Measurements from ENCODE around the gene MIF4GD.
"Not testable (repeated sequence)": the region's sequence is repeated elsewhere in the genome, so short reads cannot be mapped to it uniquely, and the experiment has no call there.

MIF4GD gene

DNA sequence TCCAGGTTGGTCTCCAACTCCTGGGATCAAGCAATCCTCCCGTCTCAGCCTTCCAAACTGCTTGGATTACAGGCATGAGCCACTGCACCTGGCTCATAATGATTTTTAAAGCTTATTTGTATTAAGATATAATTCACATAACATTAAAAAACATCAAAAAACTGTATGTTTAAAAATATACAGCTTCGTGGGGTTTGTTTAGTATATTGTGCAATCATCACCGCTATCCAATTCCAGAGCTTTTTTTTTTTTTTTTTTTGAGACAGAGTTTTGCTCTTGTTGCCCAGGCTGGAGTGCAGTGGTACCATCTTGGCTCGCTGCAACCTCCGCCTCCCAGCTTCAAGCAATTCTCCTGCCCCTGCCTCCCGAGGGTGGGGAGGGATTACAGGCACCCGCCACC lies 29.2 kb upstream of the MIF4GD start:
- H3K27ac ChIP-seq, result no peak overlapping the region
- TF ChIP-seq ZFX (IDR thresholded peaks at IDR 0.05), result no peak
- TF ChIP-seq, protein P1, sequence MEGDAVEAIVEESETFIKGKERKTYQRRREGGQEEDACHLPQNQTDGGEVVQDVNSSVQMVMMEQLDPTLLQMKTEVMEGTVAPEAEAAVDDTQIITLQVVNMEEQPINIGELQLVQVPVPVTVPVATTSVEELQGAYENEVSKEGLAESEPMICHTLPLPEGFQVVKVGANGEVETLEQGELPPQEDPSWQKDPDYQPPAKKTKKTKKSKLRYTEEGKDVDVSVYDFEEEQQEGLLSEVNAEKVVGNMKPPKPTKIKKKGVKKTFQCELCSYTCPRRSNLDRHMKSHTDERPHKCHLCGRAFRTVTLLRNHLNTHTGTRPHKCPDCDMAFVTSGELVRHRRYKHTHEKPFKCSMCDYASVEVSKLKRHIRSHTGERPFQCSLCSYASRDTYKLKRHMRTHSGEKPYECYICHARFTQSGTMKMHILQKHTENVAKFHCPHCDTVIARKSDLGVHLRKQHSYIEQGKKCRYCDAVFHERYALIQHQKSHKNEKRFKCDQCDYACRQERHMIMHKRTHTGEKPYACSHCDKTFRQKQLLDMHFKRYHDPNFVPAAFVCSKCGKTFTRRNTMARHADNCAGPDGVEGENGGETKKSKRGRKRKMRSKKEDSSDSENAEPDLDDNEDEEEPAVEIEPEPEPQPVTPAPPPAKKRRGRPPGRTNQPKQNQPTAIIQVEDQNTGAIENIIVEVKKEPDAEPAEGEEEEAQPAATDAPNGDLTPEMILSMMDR (conservative IDR thresholded peaks at IDR 0.05), result no peak

GRCh38 chr17:75295201-75296158 lies 24.4 kb upstream of the MIF4GD start:
- TF ChIP-seq, protein P1 (conservative IDR thresholded peaks at IDR 0.05), result no peak
- TF ChIP-seq ZFX (IDR thresholded peaks at IDR 0.05), result no peak
- no peak overlapping the region for H3K27ac ChIP-seq

DNA sequence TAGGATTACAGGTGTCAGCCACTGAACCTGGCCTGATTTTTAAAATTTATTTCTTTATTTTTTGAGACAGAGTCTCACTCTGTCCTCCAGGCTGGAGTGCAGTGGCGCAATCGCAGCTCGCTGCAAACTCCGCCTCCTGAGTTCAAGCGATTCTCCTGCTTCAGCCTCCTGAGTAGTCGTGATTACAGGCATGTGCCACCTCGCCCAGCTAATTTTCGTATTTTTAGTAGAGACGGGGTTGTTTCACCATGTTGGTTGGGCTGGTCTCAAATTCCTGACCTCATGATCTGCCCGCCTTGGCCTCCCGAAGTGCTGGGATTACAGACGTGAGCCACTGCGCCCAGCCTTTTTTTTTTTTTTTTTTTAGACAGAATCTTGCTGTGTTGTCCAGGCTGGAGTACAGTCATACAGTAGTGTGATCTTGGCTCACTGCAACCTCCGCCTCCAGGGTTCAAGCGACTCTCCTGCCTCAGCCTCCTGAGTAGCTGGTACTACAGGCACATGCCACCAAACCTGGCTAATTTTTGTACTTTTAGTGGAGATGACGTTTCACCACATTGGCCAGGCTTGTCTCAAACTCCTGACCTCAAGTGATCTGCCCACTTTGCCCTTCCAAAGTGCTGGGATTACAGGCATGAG lies 21.9 kb upstream of the MIF4GD start:
- H3K27ac ChIP-seq, result not testable (repeated sequence)

GRCh38 chr17:75289832-75290337 lies 18.9 kb upstream of the MIF4GD start:
- H3K27ac ChIP-seq, result peak overlapping the region; percentile 75
- TF ChIP-seq, protein P1 (conservative IDR thresholded peaks at IDR 0.05), result no peak
- TF ChIP-seq ZFX (IDR thresholded peaks at IDR 0.05), result no peak

GRCh38 chr17:75289115-75289831 lies 18.2 kb upstream of the MIF4GD start, which contains the start of gene SLC25A19:
TSS of gene SLC25A19 (minus strand) at chr17:75289433. CDS start at chr17:75286764, 2,669 bp downstream.
- H3K27ac ChIP-seq, result peak within 1 kb of the TSS; percentile 75
- TF ChIP-seq ZFX (IDR thresholded peaks at IDR 0.05), result no peak; the same call in 1 of the 2 replicates
- TF ChIP-seq, protein P1 (conservative IDR thresholded peaks at IDR 0.05), result no peak

DNA sequence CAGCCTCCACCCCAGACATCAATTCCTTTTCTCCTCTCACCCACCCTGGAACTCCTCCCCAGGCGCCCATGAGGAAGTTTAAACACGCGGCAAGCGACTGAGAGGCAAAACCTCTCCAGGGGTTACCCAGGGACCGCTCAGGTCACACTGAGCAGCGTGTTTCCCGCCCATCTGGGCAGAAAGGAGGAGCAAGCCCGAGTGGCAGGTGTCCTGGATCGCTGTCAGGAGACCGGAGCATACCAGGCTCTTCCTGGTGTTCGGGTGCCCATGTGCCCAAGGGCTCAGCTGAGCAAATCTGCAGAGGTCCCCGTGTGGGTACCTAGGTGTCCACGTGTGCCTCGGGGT lies 17.7 kb upstream of the MIF4GD start:
- TF ChIP-seq, protein P1 (conservative IDR thresholded peaks at IDR 0.05), result no peak
- TF ChIP-seq ZFX (IDR thresholded peaks at IDR 0.05), result no peak
- peak overlapping the region; percentile 75 for H3K27ac ChIP-seq

GRCh38 chr17:75288359-75288758 lies 17.3 kb upstream of the MIF4GD start:
- H3K27ac ChIP-seq, result peak overlapping the region; percentile 75
- no peak for TF ChIP-seq ZFX (IDR thresholded peaks at IDR 0.05)
- TF ChIP-seq, protein P1 (conservative IDR thresholded peaks at IDR 0.05), result no peak

Measured in C4-2B (cell line).